Tibial nerve (tissue), 4 donors: ENCODE results near the gene TLR9. TPM values are rescaled to one million over a fixed set of nuclear protein-coding genes. Genes with fewer than 3 reads are reported as not detected.

Source experiments
- DNase-seq, 2 donors: peaks; one replicate each; pipeline ENCODE4 v3.0.0-alpha.2; 2019; ENCODE audit warnings: low spot score in 2 of 2
- H3K27ac ChIP-seq, 4 donors: fragments of 200-600 bp; sonication (generic) in 3 of 4; one replicate each; pipeline ENCODE4 v1.5.1; 2017 to 2019; ENCODE audit warnings: mild to moderate bottlenecking in 1 of 4
- H3K27me3 ChIP-seq, 2 donors: fragments of 200-600 bp; sonication (generic) in 1 of 2; one replicate each; pipeline versions ENCODE4 v1.5.1 to v1.6.0; 2017 to 2019
- H3K36me3 ChIP-seq, 3 donors: fragments of 200-600 bp; sonication (generic); one replicate each; pipeline ENCODE4 v1.5.1; 2018 to 2019
- H3K4me1 ChIP-seq, 4 donors: fragments of 200-600 bp; sonication (generic) in 3 of 4; one replicate each; pipeline ENCODE4 v1.5.1; 2017 to 2019
- H3K4me3 ChIP-seq, 4 donors: fragments of 200-600 bp; sonication (generic) in 3 of 4; one replicate each; pipeline ENCODE4 v1.5.1; 2017 to 2019; ENCODE audit warnings: mild to moderate bottlenecking in 1 of 4, moderate library complexity in 1 of 4
- H3K9me3 ChIP-seq, 4 donors: fragments of 200-600 bp; sonication (generic) in 3 of 4; one replicate each; pipeline ENCODE4 v1.5.1; 2017 to 2019
- EP300 ChIP-seq, 2 donors: sonication (generic); formaldehyde crosslinking; IDR thresholded peaks; one replicate each; pipeline ENCODE4 v1.6.1; 2017; ENCODE audit warnings: antibody characterized with exemption in 2 of 2, mild to moderate bottlenecking in 1 of 2
- POLR2A ChIP-seq, 2 donors: fragments of 450-650 bp; IDR thresholded peaks; one replicate each; pipeline ENCODE4 v1.6.1; 2017; ENCODE audit warnings: antibody characterized with exemption in 2 of 2, mild to moderate bottlenecking in 2 of 2, moderate library complexity in 2 of 2
- WGBS, 2 donors: methylation state at CpG; one replicate each; pipeline ENCODE4 v1.1.5; 2018; 5-methylcytosine and 5-hydroxymethylcytosine counted together
- total RNA-seq, 4 donors: library from RNA; depleted of rRNA; stranded (reverse); fragments of >200 nt; gene quantifications; one replicate each; pipeline ENCODE4 v1.1.0, GENCODE V29; 2016
- TF ChIP-seq, protein P1 (sequence below), 5 experiments: fragments of 200-600 bp in 3 of 5; fragments of 450-650 bp in 2 of 5; sonication (generic) in 3 of 5; IDR thresholded peaks; one replicate each; pipeline ENCODE4 v1.5.1; 2016 to 2019; ENCODE audit warnings: antibody characterized with exemption in 5 of 5, mild to moderate bottlenecking in 3 of 5, moderate library complexity in 2 of 5

TLR9 gene
- total RNA-seq, 4 donors from 2014 or later, result 0.30 to 0.39 TPM; not detected in 2

DNA sequence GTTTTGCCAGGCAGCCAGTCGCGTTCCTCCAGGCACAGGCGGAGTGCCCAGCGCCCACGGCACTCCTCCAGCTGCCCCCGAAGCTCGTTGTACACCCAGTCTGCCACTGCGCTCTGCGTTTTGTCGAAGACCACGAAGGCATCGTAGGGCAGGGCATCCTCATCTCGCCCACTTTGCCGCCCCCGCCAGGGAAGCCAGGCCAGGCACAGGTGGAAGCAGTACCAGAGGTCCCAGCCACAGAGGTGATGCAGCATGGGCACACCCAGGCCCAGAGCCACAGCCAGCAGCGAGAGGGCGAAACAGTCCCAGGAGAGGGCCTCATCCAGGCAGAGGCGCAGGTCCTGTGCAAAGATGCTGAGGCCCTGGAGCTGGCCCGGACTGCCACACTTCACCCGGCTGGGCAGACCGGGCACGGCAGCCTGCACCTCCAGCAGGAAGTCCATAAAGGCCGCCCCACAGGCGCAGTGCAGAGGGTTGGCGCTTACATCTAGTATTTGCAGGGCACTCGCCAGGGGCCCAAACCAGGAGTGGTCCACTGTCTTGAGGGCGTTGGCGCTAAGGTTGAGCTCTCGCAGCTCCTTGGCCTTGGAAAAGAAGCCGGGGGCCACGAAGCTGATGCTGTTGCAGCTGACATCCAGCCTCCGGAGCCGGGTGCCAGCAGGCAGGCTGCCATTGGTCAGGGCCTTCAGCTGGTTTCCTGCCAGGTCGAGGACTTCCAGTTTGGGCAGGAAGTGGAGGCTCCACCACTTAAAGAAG lies 3.7 kb downstream of the TLR9 start:
- H3K36me3 ChIP-seq, result peaks cover 0 to 9% (median 0%) of the 10 kb centered on the region in 3 donors
- H3K9me3 ChIP-seq, result no peaks in the 10 kb centered on the region
- no peak overlapping the region for H3K27ac ChIP-seq
- no peak overlapping the region for H3K4me3 ChIP-seq
- peaks cover 0 to 37% (median 10%) of the 10 kb centered on the region in 4 donors for H3K4me1 ChIP-seq
- WGBS, 2 donors, result 82 to 90% methylated on average over 27 to 34 of the region's 34 CpGs
- TF ChIP-seq, protein P1, sequence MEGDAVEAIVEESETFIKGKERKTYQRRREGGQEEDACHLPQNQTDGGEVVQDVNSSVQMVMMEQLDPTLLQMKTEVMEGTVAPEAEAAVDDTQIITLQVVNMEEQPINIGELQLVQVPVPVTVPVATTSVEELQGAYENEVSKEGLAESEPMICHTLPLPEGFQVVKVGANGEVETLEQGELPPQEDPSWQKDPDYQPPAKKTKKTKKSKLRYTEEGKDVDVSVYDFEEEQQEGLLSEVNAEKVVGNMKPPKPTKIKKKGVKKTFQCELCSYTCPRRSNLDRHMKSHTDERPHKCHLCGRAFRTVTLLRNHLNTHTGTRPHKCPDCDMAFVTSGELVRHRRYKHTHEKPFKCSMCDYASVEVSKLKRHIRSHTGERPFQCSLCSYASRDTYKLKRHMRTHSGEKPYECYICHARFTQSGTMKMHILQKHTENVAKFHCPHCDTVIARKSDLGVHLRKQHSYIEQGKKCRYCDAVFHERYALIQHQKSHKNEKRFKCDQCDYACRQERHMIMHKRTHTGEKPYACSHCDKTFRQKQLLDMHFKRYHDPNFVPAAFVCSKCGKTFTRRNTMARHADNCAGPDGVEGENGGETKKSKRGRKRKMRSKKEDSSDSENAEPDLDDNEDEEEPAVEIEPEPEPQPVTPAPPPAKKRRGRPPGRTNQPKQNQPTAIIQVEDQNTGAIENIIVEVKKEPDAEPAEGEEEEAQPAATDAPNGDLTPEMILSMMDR (IDR thresholded peaks at IDR 0.05), result no peak
- no peak for TF ChIP-seq EP300 (IDR thresholded peaks at IDR 0.05)
- TF ChIP-seq POLR2A (IDR thresholded peaks at IDR 0.05), result no peak
- H3K27me3 ChIP-seq, result no peaks in the 10 kb centered on the region
- DNase-seq, result no peak

GRCh38 chr3:52221141-52221562 lies 4.3 kb downstream of the TLR9 start:
- no peak for DNase-seq
- Histone ChIP-seq H3K4me3 (no peak overlapping the region), H3K27me3 (no peaks in the 10 kb centered on the region), H3K27ac (no peak overlapping the region), H3K4me1 (peaks cover 0 to 37% (median 14%) of the 10 kb centered on the region in 4 donors), H3K36me3 (peaks cover 0 to 9% (median 0%) of the 10 kb centered on the region in 3 donors), H3K9me3 (no peaks in the 10 kb centered on the region)
- TF ChIP-seq EP300 (IDR thresholded peaks at IDR 0.05), result no peak
- TF ChIP-seq, protein P1 (IDR thresholded peaks at IDR 0.05), result no peak
- 92 to 94% methylated on average over 17 to 27 of the region's 27 CpGs for WGBS, 2 donors

DNA sequence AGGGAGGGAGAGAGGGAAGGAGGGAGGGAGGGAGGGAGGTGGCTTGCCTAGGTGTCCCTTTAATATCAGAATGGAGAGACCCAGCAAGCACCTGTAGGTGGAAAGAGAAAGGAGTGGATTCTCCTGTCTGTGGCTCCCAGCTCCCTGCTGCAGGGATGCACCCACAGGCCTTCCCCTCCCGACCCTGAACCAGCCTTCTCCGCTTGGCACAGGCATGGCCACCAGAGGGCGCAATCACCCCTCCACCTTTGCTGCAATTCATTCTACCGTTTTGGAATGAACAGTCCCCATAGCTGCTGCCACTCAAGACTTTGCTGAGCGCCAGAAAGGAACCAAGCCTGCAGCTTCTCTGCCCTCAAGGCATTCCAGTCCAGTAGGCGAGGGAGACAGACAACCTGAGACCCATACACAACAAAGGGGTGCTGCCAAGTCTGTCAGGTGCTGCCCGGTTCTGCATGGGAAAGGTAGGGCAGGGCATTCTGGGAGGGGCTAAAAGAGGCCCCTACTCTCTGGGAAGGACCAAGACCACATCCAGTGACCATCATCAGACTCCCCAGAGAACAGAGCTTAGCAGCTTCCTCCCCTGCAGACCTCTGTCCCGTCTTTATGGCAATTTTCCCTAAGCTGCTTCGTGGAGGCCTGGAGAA lies 4.9 kb downstream of the TLR9 start:
- Histone ChIP-seq H3K27me3 (no peaks in the 10 kb centered on the region), H3K4me3 (no peak overlapping the region), H3K36me3 (peaks cover 0 to 11% (median 0%) of the 10 kb centered on the region in 3 donors), H3K4me1 (peaks cover 0 to 35% (median 15%) of the 10 kb centered on the region in 4 donors), H3K27ac (no peak overlapping the region), H3K9me3 (no peaks in the 10 kb centered on the region)
- WGBS, 2 donors, result 24 to 32% methylated on average over 8 to 9 of the region's 9 CpGs
- TF ChIP-seq EP300 (IDR thresholded peaks at IDR 0.05) (peak in 1 of 2 donors; percentile 42), POLR2A (IDR thresholded peaks at IDR 0.05) (no peak)
- TF ChIP-seq, protein P1 (IDR thresholded peaks at IDR 0.05), result peak; percentile 85 to 97 (median 89)
- DNase-seq, result peak; percentile 82 to 90

DNA sequence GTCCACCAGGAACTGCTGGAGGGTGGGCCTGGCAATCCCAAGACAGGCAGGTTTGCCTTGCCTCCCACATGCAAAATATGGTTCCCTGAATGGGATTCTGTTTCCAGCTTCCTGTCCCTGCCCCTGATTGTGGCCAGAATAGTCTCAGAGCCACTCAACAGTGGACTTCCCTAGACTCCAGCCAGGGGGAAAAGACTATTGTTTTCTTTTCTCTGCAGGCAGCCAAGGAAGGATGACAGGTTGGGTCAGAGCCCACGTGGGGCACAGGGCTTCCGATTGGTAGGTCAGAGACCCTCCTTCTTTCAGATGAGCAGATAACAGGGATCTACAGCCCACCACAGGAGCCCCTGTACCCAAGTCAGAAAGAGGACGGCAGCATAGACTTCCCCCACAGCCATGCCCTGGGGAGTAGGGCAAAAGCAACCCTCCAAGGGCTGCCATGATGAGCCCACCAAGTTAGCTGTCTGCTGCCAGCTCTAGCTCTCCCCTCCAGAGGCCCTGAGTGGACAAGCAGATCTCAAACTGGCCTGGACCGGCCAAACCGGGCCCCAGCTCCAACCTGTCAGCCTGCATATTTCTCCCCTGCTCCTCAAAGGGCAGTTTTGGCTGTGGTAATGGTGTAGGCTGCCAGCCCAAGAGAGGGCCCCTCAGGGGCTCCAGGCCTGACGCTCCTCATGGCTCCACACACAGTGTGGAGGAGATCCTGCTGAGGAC lies 6.4 kb downstream of the TLR9 start:
- Histone ChIP-seq H3K9me3 (no peaks in the 10 kb centered on the region), H3K4me1 (peaks cover 0 to 35% (median 15%) of the 10 kb centered on the region in 4 donors), H3K27ac (peak overlapping the region in 2 of 4 donors; percentile 29 to 34), H3K36me3 (peaks cover 0 to 25% (median 0%) of the 10 kb centered on the region in 3 donors), H3K27me3 (no peaks in the 10 kb centered on the region), H3K4me3 (no peak overlapping the region)
- no peak for DNase-seq
- TF ChIP-seq POLR2A (IDR thresholded peaks at IDR 0.05) (no peak), EP300 (IDR thresholded peaks at IDR 0.05) (no peak)
- TF ChIP-seq, protein P1 (IDR thresholded peaks at IDR 0.05), result no peak
- 54 to 56% methylated on average over 5 to 6 of the region's 6 CpGs for WGBS, 2 donors
